Caco-2 (cell line): Measurements from ENCODE around the gene FLYWCH2. TPM values are rescaled to one million over a fixed set of nuclear protein-coding genes. Genes with fewer than 3 reads are reported as not detected.
"Not testable (repeated sequence)": the region's sequence is repeated elsewhere in the genome, so short reads cannot be mapped to it uniquely, and the experiment has no call there.

Experiments used
- BruUV-seq: library from RNA; stranded (reverse); fragments of 400-500 nt; replicated peaks from 2 replicates; lab custom pipeline; 2021; lab: Mats Ljungman, UMichigan
- CTCF ChIA-PET: fragments of 300-600 bp; sonication (Branson Sonifier 250); formaldehyde crosslinking; loops from one replicate; lab custom pipeline; 2022; ENCODE audit warnings: antibody characterized with exemption; lab: Charles Lee
- POLR2A ChIA-PET: fragments of 300-600 bp; sonication (Branson Sonifier 250); formaldehyde crosslinking; loops from one replicate; lab custom pipeline; 2022; ENCODE audit warnings: antibody characterized with exemption; lab: Charles Lee
- DNase-seq, 2 experiments: peaks; one replicate each; pipeline versions ENCODE4 v3.0.0 to v3.0.0-alpha.2; 2020 to 2022
- H3K27me3 ChIP-seq: replicated peaks from 2 replicates; pipeline ENCODE4 v1.6.0; 2011; ENCODE audit warnings: low read length; ENCODE audit not compliant: control insufficient read depth, insufficient read depth
- H3K36me3 ChIP-seq: 2 replicates; pipeline ENCODE4 v1.5.1; 2011; ENCODE audit warnings: low read length; ENCODE audit not compliant: control insufficient read depth, insufficient read depth
- H3K4me1 ChIP-seq: fragments of 250-450 bp; sonication (Bioruptor Pico); 2 replicates; pipeline ENCODE4 v1.5.1; 2020; ENCODE audit warnings: mild to moderate bottlenecking
- H3K4me3 ChIP-seq: 2 replicates; pipeline ENCODE4 v1.5.1; 2011; ENCODE audit warnings: low read depth, mild to moderate bottlenecking, control low read depth, low read length
- H3K9me3 ChIP-seq: fragments of 250-450 bp; sonication (Bioruptor Pico); 2 replicates; pipeline ENCODE4 v1.5.1; 2020; ENCODE audit warnings: mild to moderate bottlenecking, moderate library complexity
- H3K27ac Mint-ChIP-seq: one replicate; pipeline ENCODE4 v1.8.0; 2022; ENCODE audit warnings: mixed read lengths; ENCODE audit not compliant: unreplicated experiment
- H3K27me3 Mint-ChIP-seq: one replicate; pipeline ENCODE4 v1.8.0; 2022; ENCODE audit warnings: mixed read lengths; ENCODE audit not compliant: insufficient read depth, unreplicated experiment
- H3K36me3 Mint-ChIP-seq: one replicate; pipeline ENCODE4 v1.8.0; 2022; ENCODE audit warnings: mild to moderate bottlenecking, mixed read lengths; ENCODE audit not compliant: insufficient read depth, unreplicated experiment
- H3K4me1 Mint-ChIP-seq: one replicate; pipeline ENCODE4 v1.8.0; 2022; ENCODE audit warnings: low read depth, mixed read lengths; ENCODE audit not compliant: unreplicated experiment
- H3K4me3 Mint-ChIP-seq: one replicate; pipeline ENCODE4 v1.8.0; 2022; ENCODE audit warnings: mild to moderate bottlenecking, moderate library complexity, mixed read lengths; ENCODE audit not compliant: unreplicated experiment
- H3K9me3 Mint-ChIP-seq: one replicate; pipeline ENCODE4 v1.8.0; 2022; ENCODE audit warnings: mixed read lengths; ENCODE audit not compliant: unreplicated experiment
- intact Hi-C: fragments of 100-400 bp; cut with micrococcal nuclease; formaldehyde crosslinking; loops from one replicate; pipeline ENCODE4 v1.10.0; 2022; ENCODE audit not compliant: unreplicated experiment
- total RNA-seq: library from RNA; stranded (reverse); gene quantifications from 2 replicates; pipeline ENCODE4 v1.2.3, GENCODE V29; 2022
- TF ChIP-seq, protein P1 (sequence below), 2 experiments: fragments of 200-600 bp in 1 of 2; IDR thresholded peaks; 1 replicate in 1 of 2; 2 replicates in 1 of 2; pipeline versions ENCODE4 v1.5.1 to v1.8.0; 2011 to 2022; ENCODE audit warnings: antibody characterized with exemption in 1 of 2, control low read depth in 1 of 2, inconsistent platforms in 1 of 2, low read depth in 1 of 2, low read length in 1 of 2, mild to moderate bottlenecking in 1 of 2, moderate library complexity in 1 of 2; ENCODE audit not compliant: insufficient read depth in 1 of 2, severe bottlenecking in 1 of 2, unreplicated experiment in 1 of 2

Gene FLYWCH2
- total RNA-seq, 1 experiment from 2014 or later, result 28.7 TPM

DNA sequence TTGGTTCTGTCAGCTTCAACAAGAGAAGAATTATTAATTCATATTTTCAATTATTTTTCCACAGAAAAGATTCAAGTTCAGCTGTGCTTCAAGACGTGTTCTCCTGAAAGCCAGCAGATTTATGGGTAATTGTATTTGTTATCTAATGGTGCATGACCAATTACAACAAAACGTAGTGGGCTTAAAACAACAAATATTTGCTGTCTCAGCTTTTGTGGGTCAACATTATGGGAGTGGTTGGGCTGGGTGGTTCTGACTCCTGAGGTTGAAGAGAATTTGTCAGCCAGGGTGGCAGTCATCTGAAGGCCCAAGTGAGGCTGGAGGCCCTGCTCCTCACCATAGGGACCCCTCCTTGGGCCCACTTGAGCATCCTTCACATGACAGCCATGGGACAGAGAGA is 57.0 kb downstream of the FLYWCH2 start:
- Histone ChIP-seq H3K36me3 (no peaks in the 10 kb centered on the region; the same call in 1 of the 2 replicates), H3K9me3 (no peaks in the 10 kb centered on the region), H3K4me3 (no peak overlapping the region), H3K4me1 (no peaks in the 10 kb centered on the region), H3K27me3 (no peaks in the 10 kb centered on the region)
- Mint-ChIP-seq H3K27me3 (no peaks in the 10 kb centered on the region), H3K36me3 (peaks cover 16% of the 10 kb centered on the region), H3K4me3 (no peak overlapping the region), H3K4me1 (no peaks in the 10 kb centered on the region), H3K9me3 (no peaks in the 10 kb centered on the region), H3K27ac (no peak overlapping the region)
- intact Hi-C loops, result no loop called here
- CTCF ChIA-PET, result interaction anchor here (1.2 kb wide), 1 partner anchor 13 kb away, joined by 4 read pairs; no protein-coding TSS in a partner anchor
- POLR2A ChIA-PET, result no interaction called here
- DNase-seq, result no peak
- TF ChIP-seq, protein P1, sequence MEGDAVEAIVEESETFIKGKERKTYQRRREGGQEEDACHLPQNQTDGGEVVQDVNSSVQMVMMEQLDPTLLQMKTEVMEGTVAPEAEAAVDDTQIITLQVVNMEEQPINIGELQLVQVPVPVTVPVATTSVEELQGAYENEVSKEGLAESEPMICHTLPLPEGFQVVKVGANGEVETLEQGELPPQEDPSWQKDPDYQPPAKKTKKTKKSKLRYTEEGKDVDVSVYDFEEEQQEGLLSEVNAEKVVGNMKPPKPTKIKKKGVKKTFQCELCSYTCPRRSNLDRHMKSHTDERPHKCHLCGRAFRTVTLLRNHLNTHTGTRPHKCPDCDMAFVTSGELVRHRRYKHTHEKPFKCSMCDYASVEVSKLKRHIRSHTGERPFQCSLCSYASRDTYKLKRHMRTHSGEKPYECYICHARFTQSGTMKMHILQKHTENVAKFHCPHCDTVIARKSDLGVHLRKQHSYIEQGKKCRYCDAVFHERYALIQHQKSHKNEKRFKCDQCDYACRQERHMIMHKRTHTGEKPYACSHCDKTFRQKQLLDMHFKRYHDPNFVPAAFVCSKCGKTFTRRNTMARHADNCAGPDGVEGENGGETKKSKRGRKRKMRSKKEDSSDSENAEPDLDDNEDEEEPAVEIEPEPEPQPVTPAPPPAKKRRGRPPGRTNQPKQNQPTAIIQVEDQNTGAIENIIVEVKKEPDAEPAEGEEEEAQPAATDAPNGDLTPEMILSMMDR (IDR thresholded peaks at IDR 0.05; ENCODE audit: insufficient read depth in 1 of 2, low read depth in 1 of 2, low read length in 1 of 2, severe bottlenecking in 1 of 2, unreplicated experiment in 1 of 2), result no peak
- BruUV-seq, result no TSS peak

DNA sequence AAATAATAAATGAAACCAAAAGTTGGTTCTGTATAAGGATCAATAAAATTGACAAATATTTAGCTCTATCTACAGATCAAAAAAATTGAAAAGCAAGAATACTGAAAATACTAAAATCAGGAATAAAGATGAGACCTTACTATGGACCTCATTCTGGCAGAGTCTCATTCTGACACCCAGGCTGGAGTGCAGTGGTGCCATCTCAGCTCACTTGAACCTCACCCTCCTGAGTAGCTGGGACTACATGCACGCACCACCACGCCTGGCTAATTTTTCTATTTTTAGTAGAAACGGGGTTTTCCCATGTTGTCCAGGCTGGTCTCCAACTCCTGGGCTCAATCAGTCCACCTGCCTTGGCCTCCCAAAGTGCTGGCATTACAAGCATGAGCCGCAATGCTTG is 59.0 kb downstream of the FLYWCH2 start:
- H3K27me3 ChIP-seq, result no peaks in the 10 kb centered on the region
- no peak for DNase-seq
- TF ChIP-seq, protein P1 (IDR thresholded peaks at IDR 0.05; ENCODE audit: insufficient read depth in 1 of 2, low read depth in 1 of 2, low read length in 1 of 2, severe bottlenecking in 1 of 2, unreplicated experiment in 1 of 2), result no peak
- H3K4me3 ChIP-seq, result no peak overlapping the region
- Mint-ChIP-seq H3K27ac (no peak overlapping the region), H3K36me3 (peaks cover 12% of the 10 kb centered on the region), H3K4me3 (no peak overlapping the region), H3K27me3 (no peaks in the 10 kb centered on the region), H3K4me1 (no peaks in the 10 kb centered on the region), H3K9me3 (no peaks in the 10 kb centered on the region)
- BruUV-seq, result no TSS peak
- no peaks in the 10 kb centered on the region for H3K4me1 ChIP-seq
- POLR2A ChIA-PET, result no interaction called here
- intact Hi-C loops, result no loop called here
- CTCF ChIA-PET, result no interaction called here
- no peaks in the 10 kb centered on the region for H3K36me3 ChIP-seq
- no peaks in the 10 kb centered on the region for H3K9me3 ChIP-seq

DNA sequence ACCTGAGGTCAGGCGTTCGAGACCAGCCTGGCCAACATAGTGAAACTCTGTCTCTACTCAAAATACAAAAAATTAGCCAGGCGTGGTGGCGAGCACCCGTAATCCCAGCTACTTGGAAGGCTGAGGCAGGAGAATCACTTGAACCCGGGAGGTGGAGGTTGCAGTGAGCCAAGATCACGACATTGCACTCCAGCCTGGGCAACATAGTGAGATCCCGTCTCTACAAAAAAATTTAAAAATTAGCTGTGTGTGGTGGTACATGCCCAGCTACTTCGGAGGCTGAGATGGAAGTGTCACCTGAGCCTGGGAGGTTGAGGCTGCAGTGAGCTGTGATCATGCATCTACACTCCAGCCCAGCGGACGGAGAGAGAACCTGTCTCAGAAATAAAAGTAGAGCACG is 60.7 kb downstream of the FLYWCH2 start:
- CTCF ChIA-PET, intact Hi-C loops, H3K4me3 Mint-ChIP-seq, H3K9me3 Mint-ChIP-seq, DNase-seq, H3K27me3 Mint-ChIP-seq, H3K4me1 Mint-ChIP-seq, H3K4me1 ChIP-seq, BruUV-seq, H3K27me3 ChIP-seq, POLR2A ChIA-PET, H3K36me3 ChIP-seq, H3K4me3 ChIP-seq, H3K27ac Mint-ChIP-seq, H3K9me3 ChIP-seq: not testable (repeated sequence)
- H3K36me3 Mint-ChIP-seq, result peaks cover 15% of the 10 kb centered on the region

DNA sequence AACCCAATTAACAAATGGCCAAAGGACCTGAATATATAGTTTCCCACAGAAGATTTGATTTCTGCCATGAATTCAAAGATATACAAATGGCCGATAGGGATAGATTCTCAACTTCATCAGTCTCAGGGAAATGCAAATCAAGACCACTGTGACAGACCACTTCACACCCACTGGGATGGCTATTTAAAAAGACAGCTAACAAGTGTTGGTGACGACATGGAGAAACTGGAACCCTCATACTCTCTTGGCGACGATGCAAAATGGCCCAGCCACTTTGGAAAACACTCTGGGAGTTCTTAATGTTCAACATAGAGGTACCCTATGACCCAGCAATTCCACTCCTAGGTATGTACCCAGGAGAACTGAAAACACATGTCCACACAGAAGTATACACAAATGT is 63.6 kb downstream of the FLYWCH2 start:
- CTCF ChIA-PET, result interaction anchor here (1.5 kb wide), 1 partner anchor 19 kb away, joined by 3 read pairs; no protein-coding TSS in a partner anchor
- H3K9me3 Mint-ChIP-seq, result no peaks in the 10 kb centered on the region
- TF ChIP-seq, protein P1 (IDR thresholded peaks at IDR 0.05; ENCODE audit: insufficient read depth in 1 of 2, low read depth in 1 of 2, low read length in 1 of 2, severe bottlenecking in 1 of 2, unreplicated experiment in 1 of 2), result no peak
- H3K4me3 Mint-ChIP-seq, result no peak overlapping the region
- no peaks in the 10 kb centered on the region for H3K36me3 ChIP-seq
- no peaks in the 10 kb centered on the region for H3K4me1 Mint-ChIP-seq
- H3K9me3 ChIP-seq, result no peaks in the 10 kb centered on the region
- H3K36me3 Mint-ChIP-seq, result peaks cover 15% of the 10 kb centered on the region
- no peaks in the 10 kb centered on the region for H3K4me1 ChIP-seq
- intact Hi-C loops, result no loop called here
- H3K27ac Mint-ChIP-seq, result no peak overlapping the region
- H3K4me3 ChIP-seq, result no peak overlapping the region
- POLR2A ChIA-PET, result no interaction called here
- no peak for DNase-seq
- no peaks in the 10 kb centered on the region for H3K27me3 Mint-ChIP-seq
- no TSS peak for BruUV-seq
- H3K27me3 ChIP-seq, result no peaks in the 10 kb centered on the region
